Stimulated activated CD8-positive, alpha-beta memory T cell treated with anti-CD3 and anti-CD28 coated beads, Interleukin-4, amount 100 ng/mL, for 1 hour (primary cell): Measurements from ENCODE around the gene MS4A10.

Source experiments
- DNase-seq, 2 donors: peaks; one replicate each; pipeline ENCODE4 v3.0.0-alpha.2; 2020; ENCODE audit warnings: low read depth in 2 of 2, low spot score in 1 of 2

The MS4A10 gene

DNA sequence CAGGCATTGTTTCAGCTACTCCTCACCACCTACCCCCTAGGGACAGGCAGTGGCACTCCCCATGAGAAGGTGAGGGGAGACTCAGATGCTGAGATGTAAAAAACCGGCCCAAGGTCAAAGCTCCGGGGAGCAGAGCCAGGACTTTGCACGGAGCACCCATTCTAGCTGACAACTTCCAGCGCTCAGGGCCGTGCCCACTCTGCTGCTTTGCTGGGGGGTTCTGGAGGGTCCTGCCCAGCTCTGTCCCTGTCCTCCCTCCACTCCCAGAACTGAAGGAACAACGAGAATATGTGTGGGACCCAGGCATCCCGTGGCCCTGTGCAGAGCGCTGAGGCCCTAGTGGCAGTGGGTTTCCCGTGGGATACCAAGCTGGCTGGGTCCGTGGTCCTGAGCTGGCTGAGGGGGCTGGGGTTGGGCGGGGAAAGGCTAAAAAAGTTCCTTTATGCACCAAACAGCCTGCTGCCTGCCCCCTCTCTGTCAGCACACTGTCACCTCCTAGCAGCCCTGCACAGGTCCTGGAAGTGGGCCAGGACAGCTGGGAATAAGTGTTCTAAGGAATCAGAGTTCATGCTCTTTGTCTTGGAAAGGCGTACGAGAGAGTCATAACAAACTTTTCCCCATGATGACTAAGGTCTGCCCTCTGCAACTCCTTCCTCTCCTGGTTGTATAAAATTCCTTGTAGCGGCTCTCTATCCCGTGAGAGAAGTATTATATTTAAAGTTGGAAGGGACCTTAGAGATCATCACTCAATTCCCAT lies 1.9 kb downstream of the MS4A10 start:
- no peak for DNase-seq

DNA sequence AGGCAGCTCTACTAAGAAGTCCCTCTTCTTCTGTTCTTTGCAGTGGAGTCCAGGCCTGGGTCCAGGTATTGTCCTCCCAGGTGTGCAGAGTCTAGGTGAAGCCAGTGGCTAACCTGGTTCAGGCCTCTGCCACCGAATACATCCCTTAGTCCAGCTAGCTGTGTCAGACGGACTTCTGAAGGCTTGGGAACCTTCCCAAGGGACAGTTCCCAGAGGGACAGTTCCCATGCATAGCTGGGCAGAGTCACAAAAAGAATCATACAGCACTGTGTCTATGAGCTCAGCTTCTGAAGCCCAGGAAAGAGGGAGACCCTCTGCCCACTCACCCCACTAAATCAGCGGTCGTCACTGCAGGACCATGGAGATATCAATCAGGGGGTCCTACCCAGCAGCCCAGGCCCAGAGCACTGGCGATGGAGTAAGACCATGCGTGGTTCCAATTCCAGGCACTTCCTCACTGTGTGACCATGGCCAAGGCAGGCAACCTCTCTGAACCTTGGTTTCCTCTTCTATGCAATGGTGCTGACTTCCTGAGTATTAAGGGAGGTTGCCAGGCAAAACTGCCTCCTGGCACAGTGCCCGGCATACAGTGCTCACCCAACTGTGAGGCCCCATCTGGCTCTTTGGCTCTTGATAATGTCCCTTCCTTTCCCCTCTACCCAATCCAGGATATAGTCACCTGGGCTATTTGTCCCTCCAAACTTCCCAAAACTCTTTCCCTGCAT lies 3.4 kb downstream of the MS4A10 start:
- no peak for DNase-seq

DNA sequence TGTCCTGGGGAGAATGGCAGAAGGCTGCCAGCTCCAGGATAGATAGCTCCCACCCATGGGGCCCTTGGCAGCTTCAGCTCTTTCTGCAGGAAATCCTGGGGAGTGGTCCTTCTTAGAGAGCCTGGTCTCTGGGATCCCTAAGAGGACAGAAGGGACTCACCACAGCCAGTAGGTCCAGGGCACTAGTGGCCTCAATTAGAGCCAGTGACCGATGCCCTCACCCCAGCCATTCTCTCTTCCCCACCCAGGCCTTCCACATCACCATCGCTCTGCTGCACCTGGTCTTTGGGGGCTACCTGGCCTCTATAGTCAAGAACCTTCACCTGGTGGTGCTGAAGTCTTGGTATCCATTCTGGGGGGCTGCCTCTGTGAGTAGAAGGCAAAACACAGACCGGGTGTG lies 5.6 kb downstream of the MS4A10 start:
- no peak for DNase-seq

DNA sequence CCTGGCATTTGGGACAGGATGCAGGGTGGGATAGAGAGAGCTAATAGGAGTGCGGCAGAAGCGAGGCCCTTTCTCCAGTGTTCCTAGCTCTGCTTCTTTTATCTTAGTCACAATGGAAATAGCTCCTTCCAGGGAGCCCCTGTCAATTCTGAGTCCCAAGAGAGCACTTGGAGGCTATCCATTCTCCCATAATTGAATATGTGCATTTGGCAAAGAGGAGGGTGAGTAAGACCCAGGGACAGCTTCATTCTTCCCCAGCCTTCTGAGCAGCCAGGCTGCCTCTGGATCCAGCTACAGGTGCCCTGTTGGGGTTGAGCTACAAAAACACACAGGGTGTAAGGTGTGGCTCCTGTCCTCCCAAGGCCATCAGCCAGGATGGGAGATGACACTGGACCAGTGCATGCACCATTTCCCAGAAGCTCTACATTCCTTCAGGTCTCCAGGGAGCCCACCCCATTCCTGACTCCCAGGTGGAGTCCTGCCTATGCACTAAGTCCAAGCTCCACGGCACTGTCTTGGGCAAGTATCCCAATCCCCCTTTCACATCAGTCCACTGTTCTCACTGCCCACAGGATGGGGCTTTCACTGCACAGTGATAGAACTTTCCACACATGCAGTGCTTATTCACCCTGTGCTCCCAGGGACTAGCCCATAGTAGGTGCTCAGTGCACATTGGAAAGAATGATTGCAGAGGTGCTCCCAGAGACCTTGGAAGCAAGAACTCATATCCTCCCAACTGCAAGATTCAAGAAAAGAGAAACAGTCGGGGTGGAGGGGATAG lies 6.2 kb downstream of the MS4A10 start:
- DNase-seq, result no peak

DNA sequence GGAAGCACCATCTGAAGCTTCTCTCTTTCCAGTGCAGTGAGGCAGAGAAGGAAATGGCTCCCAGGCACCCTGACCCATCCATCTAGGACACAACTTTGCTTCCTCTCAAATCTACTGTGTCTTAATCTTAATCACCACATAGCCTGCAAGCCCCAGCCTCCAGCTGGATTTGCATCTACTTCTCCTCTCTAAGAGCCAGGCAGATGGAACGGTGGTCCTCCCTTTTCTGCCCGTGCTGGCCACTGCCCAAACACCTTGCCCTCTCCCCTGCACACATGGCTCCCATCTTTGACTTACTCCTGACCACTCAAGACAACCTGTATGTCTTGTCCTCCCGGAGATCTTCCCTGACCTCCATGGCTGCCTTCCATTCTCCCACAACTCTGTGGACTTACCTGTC lies 7.4 kb downstream of the MS4A10 start:
- no peak for DNase-seq

DNA sequence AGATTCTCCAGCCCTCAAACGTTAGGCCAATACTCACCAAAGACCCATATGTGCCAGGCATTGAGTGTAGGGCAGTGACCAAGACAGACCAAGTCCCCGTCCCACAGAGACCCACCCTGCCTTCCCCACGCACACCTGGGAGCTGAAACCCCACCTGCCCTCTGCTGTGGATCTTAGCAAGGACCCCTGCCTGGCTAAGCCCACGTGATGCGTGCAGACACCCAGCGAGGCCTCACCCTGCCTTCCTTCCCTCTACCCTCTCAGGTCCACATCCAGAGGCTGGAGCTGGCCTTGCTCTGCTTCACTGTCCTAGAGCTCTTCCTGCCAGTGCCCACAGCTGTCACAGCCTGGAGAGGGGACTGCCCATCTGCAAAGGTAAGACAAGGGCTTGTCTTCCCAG lies 10.2 kb downstream of the MS4A10 start:
- no peak for DNase-seq

DNA sequence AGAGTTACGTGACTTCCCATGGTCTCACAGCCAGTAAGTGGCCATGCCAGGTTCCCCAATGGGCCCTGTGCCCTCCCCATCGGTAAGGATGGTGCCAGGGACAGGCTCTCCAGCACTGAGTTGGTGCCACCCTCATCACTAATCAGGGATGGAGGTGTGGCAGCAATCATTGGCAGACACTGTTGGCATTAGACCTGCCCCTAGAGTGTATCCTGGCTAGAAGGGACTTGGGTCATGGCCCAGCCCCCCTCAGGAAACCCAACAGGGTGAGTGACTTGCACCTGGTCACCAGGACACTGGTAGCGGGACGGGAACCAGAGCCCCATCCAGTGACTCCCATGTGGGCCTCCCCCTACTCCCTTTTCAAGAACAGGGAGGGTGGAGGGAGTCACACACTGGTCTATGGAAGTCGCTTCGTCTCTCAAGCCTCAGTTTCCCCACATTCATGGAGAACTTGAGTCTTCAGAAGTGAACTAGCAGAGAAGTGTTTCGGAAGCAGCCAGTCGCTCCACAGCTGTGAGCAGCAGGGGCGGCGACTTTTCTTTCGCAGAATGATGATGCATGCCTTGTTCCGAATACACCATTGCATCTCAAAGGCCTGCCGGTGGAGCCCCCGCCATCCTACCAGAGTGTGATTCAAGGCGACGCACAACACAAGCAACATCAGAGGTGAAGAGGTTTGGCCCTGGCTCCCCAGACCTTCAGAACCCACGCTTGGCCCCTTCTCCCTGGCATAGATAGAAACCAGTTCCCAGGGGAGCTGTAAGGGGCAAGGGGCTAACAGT lies 12.9 kb downstream of the MS4A10 start:
- no peak for DNase-seq

DNA sequence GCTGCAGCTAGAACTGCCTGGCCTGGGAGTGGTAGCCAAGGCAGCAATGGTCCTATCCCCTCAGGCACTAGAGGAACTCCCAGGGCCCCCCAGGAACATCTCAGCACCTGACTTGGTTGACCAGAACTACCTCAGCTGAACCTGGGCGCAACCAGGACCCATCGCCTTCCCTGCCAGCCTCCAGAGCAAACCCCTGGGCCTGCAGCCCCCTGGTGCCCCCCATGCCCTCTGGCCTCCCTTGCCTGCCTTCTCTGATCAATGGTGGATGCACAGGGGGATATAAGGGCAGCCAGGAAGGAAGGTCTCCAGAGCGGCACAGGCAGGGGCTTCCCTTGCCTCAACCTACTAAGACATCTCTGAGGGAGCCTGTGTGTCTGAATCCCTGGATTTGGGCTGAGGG lies 13.5 kb downstream of the MS4A10 start:
- no peak for DNase-seq

DNA sequence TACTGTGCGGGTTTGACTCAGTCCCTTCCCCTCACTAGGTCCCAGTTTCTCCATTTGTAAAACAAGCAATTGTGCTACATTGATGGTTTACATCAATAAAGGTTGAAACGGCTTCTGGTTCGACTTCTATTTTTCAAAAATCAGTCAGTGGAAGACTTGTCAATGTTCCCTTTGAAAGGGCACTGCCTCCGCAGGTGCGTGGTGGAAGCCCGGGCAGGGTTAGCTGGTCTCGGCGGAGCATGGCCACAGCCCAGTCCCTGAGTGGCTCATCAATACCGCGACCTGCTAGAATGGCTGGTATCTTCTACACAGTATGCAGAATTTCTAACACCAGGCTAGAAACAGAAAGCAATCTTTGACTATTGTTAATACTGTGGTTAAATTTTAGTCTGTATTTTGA lies 16.1 kb downstream of the MS4A10 start:
- DNase-seq, result no peak

DNA sequence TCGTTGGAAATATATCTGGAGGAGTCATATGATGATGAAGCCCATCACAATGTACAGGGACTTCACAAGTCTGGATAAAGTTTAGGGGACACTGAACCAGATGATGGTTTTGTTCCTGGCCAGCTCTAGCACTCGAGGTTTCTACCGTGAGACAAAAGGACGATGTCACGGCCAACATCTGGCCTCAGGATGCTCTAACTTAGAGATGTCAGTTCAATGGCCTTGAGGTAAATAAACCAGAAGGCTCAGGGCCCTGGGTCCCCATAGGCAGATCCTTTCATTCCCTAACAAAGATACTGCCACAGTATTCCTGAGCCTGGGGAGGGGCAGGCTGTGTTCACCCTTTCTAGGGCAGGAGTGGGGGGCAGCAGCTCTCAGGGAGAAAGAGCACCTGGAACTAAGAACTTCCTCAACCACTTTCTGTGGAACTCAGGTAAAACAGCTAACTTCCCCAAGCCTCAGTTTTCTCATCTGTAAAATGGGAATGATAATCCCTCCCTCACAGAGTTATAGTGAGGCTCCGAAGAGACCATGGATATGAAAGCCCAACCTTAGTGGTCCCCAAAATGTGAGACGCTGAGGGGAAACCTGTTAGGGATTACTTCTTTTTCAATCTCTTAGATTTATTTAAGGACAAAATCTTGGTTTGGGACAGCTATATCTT lies 18.3 kb downstream of the MS4A10 start:
- no peak for DNase-seq

DNA sequence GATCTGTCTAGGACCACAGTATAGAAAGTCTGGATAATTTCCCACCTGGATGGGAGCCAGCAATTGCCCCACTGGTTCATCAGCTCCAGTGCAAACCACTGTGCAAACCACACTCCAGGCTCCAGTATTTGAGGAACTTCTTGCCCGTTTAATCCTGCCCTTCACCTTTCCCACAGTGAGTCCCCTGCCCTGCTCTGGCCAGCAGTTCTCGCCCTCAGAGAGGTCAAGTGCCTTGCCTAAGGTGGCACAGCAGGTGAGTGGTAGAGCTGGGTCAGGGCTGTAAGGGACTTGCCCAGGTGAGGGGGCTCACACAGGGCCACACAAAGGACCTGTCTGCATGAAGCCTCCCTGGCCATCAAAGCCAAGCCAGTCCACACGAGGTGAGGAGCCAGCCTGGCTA lies 24.1 kb downstream of the MS4A10 start:
- DNase-seq, result no peak

DNA sequence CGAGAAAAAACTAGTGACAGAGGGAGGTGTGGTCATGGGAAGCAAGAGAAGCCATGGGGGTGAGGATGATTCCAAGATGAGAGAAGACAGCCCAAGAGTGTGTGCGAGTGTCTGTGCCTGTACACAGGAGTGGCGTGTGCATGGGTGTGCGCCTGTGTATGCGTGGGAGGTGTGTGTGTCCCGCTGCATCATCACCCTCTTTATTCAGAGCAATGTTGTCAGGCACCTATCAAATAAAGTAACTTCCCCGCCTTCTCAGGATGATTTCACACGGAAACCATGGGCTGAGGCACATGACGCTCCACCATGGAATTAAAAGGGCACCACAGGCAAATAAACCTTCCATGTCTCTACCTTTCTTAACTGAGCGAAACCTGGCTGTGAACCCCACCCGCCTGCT lies 24.6 kb downstream of the MS4A10 start:
- DNase-seq, result no peak

DNA sequence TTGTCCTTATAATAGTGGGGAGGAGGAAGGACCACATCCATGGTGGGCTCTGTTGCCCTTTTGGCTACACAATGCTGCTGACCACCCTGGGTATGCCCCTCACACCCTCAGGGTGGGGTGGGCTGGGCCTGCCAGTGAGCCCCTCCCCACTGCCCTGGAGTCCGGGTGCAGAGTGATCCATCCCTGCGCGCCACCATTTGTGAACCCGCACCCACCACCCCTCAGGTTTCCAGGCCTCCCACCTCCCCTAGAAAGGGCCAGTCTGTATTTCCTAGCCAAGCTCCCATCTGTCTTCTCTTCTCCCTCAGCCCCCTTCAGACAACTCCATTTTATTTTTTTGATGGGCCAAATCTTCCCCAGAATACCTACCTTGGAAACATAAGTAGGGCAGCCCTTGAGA lies 25.0 kb downstream of the MS4A10 start:
- no peak for DNase-seq

DNA sequence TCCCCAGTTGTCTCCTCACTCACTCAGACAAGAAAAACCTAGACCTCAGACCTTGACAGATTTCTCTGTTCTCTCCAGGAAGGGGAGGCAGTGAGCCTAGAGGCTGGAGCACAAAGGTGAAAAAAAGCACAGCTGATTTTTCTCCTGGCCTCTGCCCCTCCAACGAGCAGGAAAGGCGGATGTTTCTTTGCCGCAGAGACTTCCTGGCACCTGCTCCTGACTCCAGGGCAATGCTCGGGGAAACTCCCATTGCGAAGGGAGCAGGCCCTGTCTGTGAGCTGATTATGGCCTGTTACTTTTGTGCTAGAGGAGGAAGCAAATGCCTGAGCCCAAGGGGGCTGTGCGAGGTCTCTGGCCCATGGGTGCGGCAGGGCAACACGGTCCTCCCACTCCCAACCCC lies 25.4 kb downstream of the MS4A10 start:
- DNase-seq, result no peak

DNA sequence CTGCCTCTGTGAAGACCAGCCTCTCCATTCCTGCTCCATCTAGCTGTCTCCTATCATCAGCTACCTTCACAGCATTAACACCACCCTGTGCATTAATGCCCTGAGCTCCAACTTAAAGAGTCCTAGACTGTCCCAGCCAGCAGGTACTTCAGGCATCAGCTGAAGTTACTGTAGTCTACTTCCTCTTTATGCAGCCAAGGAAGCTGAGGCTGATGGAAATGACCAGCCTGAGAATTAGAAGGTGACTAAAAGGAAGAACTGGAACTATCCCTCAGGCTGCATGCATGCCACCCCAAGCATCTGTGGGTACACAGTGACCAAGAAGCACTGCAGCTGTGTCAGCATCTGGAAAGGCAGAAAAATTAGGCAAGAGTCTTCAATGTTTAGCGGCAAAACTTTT lies 28.2 kb downstream of the MS4A10 start:
- no peak for DNase-seq

DNA sequence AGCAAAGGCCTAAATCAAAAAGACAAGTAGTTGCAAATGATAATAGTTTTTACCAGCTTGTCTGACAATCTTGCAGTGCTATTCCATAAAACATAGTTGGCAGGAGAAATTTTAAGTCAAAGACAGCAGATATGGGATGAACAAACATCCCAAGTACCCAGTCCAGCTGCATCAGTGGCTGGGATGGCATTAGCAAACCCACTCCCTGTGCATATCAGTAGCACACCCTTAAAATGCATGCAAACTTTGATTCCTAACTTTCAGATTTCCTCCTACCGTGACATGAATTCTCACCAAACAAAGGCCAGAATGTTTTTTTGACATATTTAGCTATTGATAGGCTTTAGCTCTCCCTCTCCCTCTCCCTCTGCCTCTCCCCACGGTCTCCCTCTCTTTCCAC lies 29.0 kb downstream of the MS4A10 start:
- DNase-seq, result no peak

DNA sequence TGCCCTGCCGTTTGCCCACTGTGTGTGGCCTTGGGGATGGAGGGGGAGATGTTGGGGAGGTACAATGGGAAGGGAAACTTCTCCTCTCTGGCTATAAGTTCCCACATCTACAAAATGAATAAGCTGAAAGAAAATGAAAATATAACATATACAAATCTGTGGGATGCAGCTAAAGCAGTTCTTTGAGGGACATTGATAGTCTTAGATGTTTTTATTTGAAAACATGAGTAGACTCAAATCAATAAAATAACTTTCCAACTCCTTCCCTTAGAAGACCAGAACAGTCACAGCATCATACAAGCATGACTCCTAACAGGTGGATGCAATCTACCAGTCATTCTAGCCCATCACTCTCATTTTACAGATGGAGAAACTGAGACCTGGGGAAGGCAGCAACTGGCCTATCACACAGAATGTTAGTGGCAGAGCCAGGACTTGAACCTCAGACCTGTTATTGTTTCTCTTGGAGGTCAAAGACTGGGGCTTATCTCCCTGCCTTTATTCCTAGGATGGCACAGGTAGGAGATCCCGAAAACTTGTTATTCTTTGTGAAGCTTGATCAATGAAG lies 31.5 kb downstream of the MS4A10 start:
- DNase-seq, result no peak

DNA sequence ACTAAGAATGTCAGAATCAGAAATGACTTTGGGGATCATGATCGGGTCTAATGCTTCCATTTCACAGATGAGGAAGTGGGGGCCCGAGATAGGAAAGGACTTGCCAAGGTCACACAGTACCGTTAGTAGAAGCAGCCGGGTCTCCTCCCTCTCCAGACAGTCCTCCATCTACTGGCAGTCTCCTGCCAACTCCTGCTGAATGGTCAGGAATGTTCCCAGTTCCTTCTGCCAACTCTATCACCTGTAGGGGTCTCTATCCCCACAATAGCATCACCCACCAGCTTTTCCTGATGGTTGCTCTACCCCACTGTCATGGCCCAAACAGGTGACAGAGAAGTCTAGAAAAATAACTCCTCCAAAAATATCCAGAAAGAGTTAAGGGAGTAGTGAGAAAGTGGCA lies 32.9 kb downstream of the MS4A10 start:
- DNase-seq, result no peak

DNA sequence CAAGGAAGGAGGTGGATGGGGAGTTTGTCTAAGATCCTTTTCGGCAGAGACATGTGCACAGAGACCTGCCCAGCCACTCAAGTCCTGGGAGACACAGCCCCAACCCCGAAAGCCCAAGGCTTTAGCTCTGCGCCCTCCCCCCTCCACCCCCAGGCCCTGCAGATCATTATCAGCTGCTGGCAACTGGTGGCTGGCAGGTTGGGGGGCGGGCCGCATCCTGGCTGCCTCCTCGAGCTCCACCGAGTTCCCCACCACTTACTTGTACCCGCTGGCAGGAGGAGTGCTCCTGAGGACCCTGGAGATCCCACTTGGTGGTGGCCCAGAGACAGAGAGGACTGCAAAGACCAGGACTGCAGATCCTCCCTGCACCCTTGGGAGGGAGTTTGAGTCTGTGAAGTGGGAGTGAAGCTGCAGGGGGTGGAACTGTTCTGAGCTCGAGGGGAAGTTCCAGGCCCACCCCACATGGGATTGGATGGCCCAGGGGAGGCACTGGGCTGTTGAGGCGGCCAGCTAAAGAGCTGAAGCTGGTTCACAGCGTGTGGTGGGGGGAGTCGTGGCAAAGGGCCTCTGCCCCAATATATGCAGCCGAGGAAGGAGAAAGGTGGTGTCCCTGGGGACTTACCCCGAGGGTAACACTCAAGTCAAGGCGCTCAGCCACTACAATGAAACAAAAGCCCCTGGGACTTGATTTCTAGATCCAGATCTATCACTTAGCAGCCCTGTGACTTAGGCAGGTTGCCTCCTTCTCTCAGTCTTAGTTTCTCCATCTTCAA lies 36.9 kb downstream of the MS4A10 start:
- no peak for DNase-seq
